Measurements from ENCODE around the gene OPN1SW. TPM values are rescaled to one million over a fixed set of nuclear protein-coding genes. Genes with fewer than 3 reads are reported as not detected.

The OPN1SW gene
- total and polyA plus RNA-seq, 9 donors = not detected

- Histone ChIP-seq H3K36me3 (no peaks in the 10 kb centered on the region), H3K9me3 (no peaks in the 10 kb centered on the region), H3K27ac (no peak overlapping the region), H3K27me3 (no peaks in the 10 kb centered on the region), H3K4me3 (no peak overlapping the region), H3K4me1 (ENCODE audit: insufficient read depth) (no peaks in the 10 kb centered on the region)
- intact Hi-C loops (cut with DNase I) = no loop called here
- WGBS, 3 donors = 95 to 96% (median 95%) methylated on average over 2 of the region's 2 CpGs
- TF ChIP-seq CTCF (IDR thresholded peaks at IDR 0.05) (no peak), EP300 (IDR thresholded peaks at IDR 0.05) (no peak)
- no peak for DNase-seq
Measured at GRCh38 chr7:128801667-128802418, 26.2 kb upstream of the OPN1SW start.

- Histone ChIP-seq H3K27ac (no peak overlapping the region), H3K27me3 (no peaks in the 10 kb centered on the region), H3K4me1 (ENCODE audit: insufficient read depth) (no peaks in the 10 kb centered on the region), H3K4me3 (no peak overlapping the region), H3K36me3 (no peaks in the 10 kb centered on the region), H3K9me3 (no peaks in the 10 kb centered on the region)
- 95 to 98% (median 97%) methylated on average over 9 of the region's 9 CpGs for WGBS, 3 donors
- DNase-seq = no peak
- TF ChIP-seq POLR2A (IDR thresholded peaks at IDR 0.05) = no peak
- no peak for TF ChIP-seq CTCF (IDR thresholded peaks at IDR 0.05)
- intact Hi-C loops (cut with DNase I) = no loop called here
Measured at GRCh38 chr7:128801003-128801402, 25.4 kb upstream of the OPN1SW start.

GRCh38 chr7:128800567-128800966 lies 25.0 kb upstream of the OPN1SW start:
- intact Hi-C loops (cut with DNase I) = no loop called here
- no peaks in the 10 kb centered on the region for H3K36me3 ChIP-seq
- H3K9me3 ChIP-seq = no peaks in the 10 kb centered on the region
- H3K4me1 ChIP-seq (ENCODE audit: insufficient read depth) = no peaks in the 10 kb centered on the region
- no peak for TF ChIP-seq CTCF (IDR thresholded peaks at IDR 0.05)
- no peak for TF ChIP-seq POLR2A (IDR thresholded peaks at IDR 0.05)
- no peak for TF ChIP-seq EP300 (IDR thresholded peaks at IDR 0.05)
- DNase-seq = no peak
- H3K4me3 ChIP-seq = no peak overlapping the region
- no peaks in the 10 kb centered on the region for H3K27me3 ChIP-seq
- 89 to 93% (median 93%) methylated on average over 3 of the region's 3 CpGs for WGBS, 3 donors
- no peak overlapping the region for H3K27ac ChIP-seq

GRCh38 chr7:128799451-128799850 lies 23.9 kb upstream of the OPN1SW start:
- Histone ChIP-seq H3K4me3 (no peak overlapping the region), H3K4me1 (ENCODE audit: insufficient read depth) (no peaks in the 10 kb centered on the region), H3K9me3 (no peaks in the 10 kb centered on the region), H3K36me3 (no peaks in the 10 kb centered on the region), H3K27me3 (no peaks in the 10 kb centered on the region), H3K27ac (no peak overlapping the region)
- WGBS, 3 donors = 80 to 90% (median 80%) methylated on average over 2 of the region's 2 CpGs
- no peak for DNase-seq
- intact Hi-C loops (cut with DNase I) = no loop called here
- no peak for TF ChIP-seq CTCF (IDR thresholded peaks at IDR 0.05)
- TF ChIP-seq POLR2A (IDR thresholded peaks at IDR 0.05) = no peak
- TF ChIP-seq EP300 (IDR thresholded peaks at IDR 0.05) = no peak
